PC-3 (cell line): ENCODE data around the gene VPS18.

Experiments
- EZH2 ChIP-seq: fragments of 300-600 bp; sonication (generic); IDR thresholded peaks from one replicate; pipeline ENCODE4 v1.6.1; 2017; ENCODE audit warnings: antibody characterized with exemption, mild to moderate bottlenecking, low read length; ENCODE audit not compliant: unreplicated experiment
- TF ChIP-seq, protein P1 (sequence below): fragments of 300-600 bp; sonication (generic); conservative IDR thresholded peaks from 2 replicates; pipeline ENCODE4 v1.5.1; 2017; ENCODE audit warnings: antibody characterized with exemption, low read depth, mild to moderate bottlenecking, low read length

DNA sequence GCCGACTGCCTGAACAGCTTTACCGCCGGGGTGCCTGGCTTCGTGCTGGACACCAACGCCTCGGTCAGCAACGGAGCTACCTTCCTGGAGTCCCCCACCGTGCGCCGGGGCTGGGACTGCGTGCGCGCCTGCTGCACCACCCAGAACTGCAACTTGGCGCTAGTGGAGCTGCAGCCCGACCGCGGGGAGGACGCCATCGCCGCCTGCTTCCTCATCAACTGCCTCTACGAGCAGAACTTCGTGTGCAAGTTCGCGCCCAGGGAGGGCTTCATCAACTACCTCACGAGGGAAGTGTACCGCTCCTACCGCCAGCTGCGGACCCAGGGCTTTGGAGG, 49.6 kb upstream of the VPS18 start:
- TF ChIP-seq EZH2 = no peak
- TF ChIP-seq, protein P1, sequence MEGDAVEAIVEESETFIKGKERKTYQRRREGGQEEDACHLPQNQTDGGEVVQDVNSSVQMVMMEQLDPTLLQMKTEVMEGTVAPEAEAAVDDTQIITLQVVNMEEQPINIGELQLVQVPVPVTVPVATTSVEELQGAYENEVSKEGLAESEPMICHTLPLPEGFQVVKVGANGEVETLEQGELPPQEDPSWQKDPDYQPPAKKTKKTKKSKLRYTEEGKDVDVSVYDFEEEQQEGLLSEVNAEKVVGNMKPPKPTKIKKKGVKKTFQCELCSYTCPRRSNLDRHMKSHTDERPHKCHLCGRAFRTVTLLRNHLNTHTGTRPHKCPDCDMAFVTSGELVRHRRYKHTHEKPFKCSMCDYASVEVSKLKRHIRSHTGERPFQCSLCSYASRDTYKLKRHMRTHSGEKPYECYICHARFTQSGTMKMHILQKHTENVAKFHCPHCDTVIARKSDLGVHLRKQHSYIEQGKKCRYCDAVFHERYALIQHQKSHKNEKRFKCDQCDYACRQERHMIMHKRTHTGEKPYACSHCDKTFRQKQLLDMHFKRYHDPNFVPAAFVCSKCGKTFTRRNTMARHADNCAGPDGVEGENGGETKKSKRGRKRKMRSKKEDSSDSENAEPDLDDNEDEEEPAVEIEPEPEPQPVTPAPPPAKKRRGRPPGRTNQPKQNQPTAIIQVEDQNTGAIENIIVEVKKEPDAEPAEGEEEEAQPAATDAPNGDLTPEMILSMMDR = no peak
